HG03565 (cell line): ENCODE data around the gene KIAA0513.
A peak's percentile ranks its signal among the peaks of the same experiment; 100 is the strongest.
"Not testable (repeated sequence)": the region's sequence is repeated elsewhere in the genome, so short reads cannot be mapped to it uniquely, and the experiment has no call there.

Source experiments
- ATAC-seq: cut with Tn5 transposase; IDR thresholded peaks from one replicate; pipeline ENCODE4 v1.9.1; 2021; ENCODE audit warnings: mild to moderate bottlenecking, moderate library complexity; ENCODE audit not compliant: unreplicated experiment

The KIAA0513 gene

DNA sequence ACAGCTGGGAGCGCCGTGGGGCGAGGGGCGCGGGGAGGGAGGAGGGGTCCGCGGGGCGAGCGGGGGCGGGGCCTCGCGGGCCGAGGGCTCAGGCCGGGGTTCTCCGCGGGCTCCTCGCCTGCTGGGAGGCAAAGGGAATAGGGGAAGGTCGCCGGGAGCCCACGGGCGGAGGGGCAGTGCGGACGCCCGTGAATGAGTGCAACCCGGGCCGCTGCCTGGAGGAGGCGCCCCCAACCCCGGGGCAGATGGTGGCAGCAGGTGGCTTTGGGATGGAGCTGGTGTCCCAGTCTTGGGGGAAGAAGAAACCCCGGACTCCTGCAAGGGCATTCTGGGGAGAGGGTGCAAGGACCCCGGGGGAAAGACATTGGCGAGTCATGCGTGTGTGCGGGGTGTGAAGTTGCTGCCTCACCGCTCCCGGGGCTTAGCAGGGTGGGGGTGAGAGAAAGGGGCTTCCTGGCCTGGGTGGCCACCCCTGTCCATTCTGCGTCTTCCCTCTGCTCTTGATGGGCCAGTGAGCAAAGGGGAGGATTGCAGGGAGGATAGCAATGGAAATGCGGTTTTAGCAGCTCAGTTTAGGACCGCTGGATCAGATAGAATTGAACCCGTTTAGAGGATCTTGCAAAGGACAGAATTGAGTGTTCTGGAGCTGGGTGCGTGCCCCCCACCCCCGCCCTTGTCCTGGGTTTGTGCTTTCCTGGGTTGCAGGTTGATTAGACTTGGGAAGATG is 526 bp downstream of the KIAA0513 start:
- ATAC-seq, result peak; percentile 3

DNA sequence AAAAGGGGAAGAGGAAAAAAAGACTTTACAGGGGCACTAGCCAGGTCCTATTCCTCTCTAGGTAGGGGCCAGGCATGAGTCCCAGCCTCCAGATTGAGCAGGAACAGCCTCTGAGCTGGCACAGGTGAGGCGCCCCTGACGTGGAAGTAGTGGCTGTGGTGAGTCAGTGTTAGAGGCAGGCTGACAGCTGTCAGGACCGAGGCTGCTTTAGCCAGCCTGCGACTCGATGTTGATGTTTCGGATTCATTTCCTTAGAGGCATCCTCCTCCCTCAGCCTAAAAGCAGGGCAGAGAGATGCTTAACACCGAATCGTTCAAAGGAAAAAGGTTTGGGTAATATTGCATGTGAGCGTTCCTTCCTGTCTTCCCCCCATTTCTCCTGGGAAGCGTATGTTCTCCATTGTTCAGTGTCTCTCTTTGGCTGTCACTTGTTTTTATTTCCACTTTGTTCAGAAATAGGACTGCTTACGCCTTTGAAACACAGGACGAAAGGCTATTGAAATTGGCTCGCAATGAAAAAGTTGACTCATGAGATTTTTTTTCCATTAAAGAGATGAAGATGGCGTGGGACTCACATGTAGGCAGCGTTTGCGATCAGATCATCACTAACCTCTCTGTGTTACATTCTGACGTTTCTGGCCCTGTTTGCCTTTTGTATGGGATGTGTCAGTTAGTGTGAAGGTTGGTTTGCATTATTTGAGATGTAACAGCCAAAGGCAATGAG is 1.3 kb downstream of the KIAA0513 start:
- ATAC-seq, result no peak

DNA sequence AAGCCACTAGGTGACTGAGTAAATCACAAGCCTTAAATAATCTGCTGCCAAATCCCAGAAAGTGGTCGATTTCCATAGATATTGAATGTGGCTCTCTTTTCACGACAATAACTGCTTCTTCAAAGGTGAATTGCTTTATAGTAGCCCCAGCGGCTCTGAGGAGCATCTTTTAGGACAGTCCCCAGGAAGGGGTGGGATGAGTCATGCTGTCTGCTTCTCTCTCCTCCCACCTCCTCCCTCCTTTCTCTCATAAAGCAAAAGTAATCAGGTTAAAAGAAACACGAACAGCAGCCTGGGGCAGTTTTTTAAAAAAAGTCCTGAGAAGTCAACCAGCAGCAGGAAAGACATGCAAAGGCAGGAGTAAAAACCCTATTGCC is 1.8 kb downstream of the KIAA0513 start:
- ATAC-seq, result no peak

DNA sequence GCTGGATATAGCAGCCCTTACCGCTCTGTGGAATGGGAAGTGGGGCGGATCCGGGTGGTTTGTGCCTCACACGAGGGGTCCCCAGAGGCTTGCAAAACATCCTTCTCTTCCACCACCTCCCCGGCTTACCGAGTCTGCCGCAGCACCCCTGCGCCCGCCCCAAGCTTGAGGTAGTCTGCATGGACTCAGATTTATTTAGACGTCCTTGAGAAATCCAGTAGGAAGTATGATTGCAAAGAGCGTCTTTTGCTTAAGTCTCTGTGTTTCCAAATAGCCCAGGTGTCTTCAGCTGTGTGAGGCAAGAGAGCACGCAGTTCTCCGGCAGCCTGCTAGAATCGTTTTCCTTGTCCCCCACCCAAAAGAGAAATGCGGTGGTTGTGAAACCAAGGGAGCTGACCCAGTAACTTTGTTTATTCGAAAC is 2.4 kb downstream of the KIAA0513 start:
- no peak for ATAC-seq

DNA sequence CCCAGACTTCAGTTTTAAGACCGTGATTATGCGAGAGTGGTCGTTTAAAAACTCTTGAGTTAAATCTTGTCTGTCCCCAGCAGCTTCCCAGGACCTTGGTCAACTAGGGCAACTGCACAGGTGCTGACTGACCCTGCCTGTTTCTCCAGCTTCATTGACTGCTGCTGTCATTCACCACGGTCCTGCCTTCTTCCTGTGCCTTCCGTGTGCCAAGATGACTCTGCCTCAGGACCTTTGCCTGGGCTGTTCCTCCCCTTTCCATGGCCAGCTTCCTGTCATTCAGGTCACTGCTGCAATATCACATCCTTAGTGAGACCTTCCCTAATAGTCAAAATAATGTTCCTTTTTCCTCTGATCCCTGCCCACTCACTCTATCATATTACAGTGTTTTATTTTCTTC is 3.9 kb downstream of the KIAA0513 start:
- ATAC-seq, result no peak

DNA sequence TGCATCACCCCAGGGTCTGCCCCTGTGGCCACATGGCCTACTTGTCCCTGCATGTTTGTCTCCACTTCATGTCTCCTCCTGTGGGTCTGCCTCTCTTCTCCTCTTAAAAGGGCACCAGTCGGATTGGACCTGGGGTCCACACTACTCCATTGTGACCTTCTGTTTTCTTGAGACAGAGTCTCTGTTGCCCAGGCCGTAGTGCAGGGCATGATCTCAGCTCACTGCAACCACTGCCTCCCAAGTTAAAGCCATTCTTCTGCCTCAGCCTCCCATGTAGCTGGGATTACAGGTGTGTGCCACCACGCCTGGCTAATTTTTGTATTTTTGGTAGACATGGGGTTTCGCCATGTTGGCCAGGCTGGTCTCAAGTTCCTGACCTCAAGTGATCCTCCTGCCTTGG is 4.6 kb downstream of the KIAA0513 start:
- ATAC-seq, result not testable (repeated sequence)

DNA sequence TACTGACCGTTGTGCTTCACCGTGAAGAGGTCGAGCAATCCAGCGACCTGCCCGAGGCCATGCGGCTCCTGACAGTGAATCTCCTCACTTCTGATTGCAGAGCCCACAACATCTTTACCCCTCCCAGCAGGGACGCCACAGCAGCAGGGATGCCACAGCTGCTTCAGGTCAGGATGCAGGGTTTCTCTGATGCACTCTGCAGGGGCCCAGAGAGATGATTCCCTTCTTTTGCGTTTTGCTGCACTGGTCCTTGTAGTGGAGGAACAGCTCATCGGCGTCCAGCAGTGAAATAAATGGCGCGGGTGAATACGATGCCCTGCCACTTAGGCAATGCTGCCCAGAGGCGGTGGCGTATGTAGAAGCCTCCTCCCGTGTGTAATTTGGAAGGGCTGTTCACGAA is 5.6 kb downstream of the KIAA0513 start:
- ATAC-seq, result no peak

DNA sequence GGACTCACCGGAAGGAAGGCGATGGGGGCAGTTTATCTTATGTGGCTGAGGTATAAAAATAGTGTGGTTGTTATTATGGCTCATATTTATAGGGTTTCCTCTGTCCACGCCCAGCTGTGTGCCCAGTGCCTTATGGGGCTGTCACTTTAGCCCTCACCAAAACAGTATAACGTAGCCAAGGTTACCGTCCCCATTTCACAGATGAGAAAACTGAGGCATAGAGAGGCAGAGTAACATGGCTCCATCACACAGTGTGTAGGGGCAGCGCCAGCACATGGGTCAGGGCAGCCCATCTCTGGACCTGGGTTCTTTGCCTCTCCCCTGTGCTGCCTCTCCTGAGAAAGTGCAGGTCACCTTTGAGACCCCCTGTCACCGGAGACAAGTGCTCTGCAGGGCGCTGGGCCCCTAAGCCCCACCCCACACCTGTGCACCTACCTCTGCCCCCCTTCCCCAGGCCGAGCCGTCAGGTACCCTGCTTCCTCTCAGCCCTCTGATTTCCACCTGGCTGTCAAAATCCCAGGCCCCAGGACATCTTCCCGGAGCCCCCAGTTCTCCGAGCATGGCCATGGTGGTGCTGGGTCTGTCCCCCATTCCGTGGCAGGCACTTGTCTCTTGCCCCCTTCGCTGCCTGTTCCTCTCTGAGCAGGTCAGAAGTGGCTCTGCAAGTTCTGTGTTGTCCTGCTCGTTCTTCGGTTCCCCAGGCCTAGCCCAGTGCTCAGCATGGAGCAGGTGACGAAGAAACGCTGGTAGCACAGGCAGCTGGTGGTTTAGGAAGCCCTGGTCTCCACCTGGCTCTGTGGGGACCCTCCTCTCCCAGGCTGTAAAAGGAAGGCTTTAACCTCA is 7.2 kb downstream of the KIAA0513 start:
- ATAC-seq, result no peak

DNA sequence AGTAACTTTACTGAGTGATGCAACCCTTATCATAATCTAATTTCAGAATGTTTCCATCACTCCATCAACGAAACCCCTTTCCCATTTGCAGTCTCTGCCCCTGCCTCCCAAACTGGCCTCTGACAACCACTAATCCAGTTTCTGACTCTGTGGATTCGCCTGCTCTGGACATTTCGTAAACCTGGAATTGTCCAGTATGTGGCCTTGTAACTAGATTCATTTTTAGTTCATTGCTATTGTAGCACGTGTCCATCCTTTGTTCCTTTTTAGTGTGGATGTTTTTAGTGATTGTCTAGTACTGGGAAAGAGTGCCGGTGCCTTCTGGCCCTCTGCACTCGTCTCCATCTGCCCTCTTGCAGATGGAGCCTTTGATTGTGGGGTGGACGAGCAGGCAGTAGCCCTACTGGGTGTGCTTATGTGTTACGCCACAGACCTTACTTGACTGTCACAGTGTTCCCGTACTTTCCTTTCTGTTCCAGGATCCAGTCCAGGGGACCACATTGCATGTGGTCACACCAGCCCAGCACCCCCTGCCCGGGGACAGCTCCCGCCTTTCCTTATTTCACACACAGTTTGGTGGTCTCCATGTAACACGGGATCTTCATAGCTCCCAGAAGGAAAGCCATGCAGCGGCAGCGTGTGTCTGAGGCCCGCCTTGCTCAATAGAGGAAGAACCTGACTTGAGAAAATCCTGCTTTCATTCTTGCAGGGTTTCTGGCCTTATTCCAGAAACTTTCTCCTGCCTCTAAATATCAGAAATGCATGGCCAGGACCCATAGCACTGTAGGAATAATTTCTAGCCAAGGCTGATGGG is 8.8 kb downstream of the KIAA0513 start:
- ATAC-seq, result no peak

DNA sequence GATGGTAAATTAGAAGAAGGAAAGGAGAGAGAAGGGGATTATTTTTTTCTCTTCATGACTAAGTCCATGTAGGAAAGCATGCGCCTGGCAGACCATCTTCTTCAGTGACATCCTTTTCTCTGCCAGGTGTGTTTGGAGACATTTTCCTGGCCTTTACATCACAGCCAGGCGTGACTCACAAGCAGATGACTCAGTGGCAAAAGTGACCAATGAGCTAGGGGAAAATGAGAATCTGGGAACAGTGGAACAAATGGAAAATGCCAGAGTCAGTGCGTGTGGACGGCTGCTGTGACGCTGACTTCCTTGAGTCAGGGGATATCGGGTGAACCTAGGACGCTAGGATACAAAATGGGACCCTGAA is 9.4 kb downstream of the KIAA0513 start:
- ATAC-seq, result no peak

DNA sequence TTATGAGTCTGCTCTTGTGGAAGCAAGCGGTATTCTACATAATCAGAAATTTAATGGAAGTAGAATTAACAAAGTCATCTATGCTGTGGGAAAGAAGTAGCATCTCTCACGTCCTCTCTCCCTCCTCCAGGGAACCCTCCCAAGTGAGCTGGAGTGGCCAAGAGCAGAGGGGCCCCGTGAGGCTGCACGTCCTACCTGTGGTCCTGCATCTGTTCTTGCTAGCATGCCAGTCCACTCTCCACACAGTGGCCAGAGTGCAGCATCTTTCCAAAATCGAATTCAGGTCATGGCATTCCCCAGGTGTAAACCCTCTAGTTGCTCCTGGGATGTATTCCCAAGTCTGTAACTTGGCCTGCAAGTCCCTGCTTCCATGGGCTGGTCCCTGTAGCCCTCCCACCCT is 10.1 kb downstream of the KIAA0513 start:
- no peak for ATAC-seq

DNA sequence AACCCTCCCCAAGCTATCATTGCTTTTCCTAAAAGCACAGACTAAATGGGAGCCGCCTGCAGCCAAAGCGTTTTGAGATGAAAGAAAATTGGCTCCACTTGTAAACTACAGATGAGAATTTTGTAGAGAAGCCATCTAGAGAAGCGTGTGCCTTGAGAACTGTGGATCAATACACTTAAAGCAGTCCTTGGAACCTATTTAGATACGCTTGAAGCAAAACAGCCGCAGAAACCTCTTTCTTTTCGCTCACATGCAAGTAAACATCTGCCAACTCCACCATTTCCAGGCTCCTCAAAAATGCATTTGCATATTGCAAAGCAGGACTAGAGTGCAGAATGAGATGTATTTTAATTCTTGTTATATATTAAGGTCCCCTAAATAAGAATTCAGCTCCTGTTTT is 13.1 kb downstream of the KIAA0513 start:
- ATAC-seq, result no peak

DNA sequence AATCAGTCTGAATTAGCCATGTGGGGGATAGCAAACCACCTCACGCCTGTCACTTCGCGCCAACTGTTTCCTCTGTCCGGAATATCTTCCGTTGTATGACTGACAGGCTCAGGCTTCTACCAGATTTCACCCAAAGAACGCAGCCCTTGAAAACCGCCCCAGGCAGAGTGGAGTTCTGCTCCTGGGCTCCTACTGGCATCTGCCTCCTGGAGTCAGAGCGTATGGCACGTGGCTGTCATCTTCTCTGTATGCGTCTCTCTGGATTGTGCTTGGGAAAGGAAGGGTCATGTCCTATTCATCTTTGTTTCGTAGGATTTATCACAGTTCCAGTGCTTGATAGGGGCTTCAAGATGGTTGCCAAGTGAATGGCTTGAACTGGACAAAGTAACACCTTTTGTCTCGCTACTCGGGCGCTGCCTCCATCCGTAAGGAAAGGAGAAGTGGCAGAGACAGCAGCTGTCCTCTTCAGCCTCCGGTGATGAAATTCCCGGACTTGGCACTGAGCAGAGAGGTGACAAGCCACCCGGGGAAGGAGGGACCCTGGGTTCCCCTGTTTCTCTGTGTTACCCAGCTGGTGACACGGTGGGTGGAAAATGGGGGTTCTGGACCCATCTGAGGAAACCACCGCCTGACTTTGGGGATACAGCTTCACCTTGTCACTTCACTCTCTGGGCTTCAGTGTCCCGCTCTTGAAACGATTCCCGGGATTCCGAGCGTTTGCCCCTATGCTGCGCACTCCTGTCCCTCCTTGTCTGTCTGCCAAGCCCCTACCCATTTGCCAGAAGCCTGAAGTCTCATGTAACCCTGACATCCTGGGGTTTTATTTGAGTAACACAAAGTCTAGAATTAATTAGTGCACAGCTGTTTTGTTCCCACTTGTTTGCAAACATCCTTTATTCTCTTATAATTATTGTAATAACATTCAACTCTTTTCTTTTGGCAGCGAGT is 13.9 kb downstream of the KIAA0513 start:
- no peak for ATAC-seq

DNA sequence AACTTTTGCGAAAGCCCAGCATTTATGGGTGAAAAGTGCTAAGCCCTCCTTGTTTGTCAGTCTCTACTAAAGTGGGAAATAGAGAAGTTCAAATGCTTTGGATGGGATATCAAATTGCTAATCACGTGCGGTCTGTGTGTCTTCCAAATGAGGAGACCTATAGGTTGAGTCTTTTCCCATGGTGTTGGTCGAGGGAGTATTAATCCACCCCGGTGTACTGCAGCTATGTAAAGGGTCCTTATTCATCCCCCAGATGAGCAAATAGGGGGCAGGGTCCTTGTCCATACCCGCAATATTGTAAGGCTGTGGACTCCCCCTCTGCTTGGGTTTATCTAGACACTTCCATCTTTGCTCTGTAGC is 14.6 kb downstream of the KIAA0513 start:
- ATAC-seq, result no peak

DNA sequence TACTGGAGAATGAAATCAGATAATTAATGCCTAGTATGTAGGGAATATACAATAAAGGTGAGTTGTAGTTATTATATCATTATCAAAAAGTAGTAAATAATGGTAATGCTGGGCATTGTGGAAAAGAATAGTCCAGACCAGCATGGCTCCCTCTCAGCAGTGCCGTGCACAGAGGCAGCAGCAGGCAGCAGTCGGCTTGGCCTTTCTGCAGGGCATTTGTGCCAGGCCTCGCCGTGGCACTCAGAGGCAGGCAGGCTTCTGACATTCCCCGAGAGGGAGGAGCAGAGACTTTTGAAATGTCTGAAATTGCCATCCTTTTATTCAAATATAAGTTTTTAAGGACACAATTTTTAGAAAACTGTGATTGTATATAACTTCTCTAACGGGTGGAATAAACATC is 15.0 kb downstream of the KIAA0513 start:
- no peak for ATAC-seq

DNA sequence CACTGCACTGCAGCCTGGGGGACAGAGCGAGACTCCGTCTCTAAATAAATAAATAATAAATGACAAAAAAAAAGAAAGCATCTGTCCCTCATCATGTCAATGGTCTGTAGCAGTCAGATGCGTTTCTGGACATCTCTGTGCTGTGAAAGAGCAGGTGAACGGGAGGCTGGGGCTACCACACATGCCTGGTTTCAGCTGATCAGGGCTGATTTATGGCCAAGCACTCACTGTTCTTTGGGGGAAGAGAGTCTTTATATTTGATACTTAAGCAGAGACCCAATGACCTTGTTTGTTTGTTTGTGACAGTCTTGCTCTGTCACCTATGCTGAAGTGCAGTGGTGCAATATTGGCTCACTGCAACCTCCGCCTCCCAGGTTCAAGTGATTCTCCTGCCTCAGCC is 17.5 kb downstream of the KIAA0513 start:
- ATAC-seq, result no peak

DNA sequence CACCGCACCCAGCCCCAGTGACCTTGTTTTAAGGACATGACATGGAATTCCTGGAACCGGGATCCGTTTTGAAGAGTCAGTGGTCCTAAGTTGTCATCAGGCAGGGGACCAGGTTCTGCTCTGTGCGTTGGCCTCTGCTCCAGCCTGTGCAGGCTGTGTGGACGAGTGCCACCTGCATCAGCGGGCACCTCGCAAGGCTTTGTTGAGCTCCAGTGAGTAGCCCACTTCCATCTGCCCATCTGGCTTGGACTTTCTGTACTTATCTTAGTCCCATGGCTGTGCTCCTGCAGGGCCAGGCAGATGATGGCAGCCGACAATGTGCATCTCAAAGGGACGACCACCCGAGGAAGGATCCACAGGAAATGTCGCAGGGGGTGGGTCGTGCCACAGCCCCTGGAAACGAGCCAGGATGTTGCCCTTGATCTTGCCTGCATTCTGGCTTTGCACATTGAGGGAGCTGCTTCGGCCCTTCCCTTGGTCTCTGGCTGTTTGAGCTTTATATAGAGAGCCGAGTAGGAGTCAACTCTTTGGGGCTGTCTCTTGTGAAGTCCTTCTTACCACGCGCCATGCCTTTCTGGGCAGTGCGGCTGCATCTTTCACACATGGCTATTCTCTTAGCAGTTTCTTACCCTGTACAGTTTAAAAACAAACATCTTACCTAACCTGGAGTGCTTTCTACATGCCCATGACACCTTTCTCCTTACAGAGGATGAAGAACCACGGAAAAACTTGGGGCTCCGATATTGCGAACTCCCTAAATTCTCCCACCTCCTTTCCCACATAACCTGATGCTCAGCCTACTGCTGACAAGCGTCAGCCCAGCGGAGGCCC is 18.3 kb downstream of the KIAA0513 start:
- no peak for ATAC-seq

DNA sequence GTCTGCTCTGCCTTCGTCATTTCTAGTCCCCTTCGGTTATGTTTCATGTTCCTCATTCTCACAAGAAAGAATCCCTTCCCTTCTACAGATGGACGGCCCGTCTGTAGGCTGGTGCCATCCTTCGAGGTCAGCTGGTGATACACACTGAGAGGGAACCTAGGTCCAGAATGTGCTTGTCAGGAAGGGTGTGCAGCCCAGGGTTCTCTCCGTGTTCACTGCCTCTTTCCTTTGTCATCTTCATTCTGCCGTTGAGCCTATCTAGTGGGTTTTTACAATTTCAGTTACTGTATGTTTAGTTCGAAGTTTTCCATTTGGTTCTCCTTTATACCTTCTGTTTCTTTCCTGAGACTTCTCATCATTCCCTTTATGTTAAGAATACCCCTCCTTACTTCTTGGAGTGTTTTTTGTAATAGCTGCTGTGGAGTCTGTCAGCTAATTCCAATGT is 18.9 kb downstream of the KIAA0513 start:
- ATAC-seq, result no peak
